Retinal pigment epithelial cell (primary cell): ENCODE data around the gene ARFGAP1.

Experiments used
- DNase-seq: peaks from one replicate; pipeline ENCODE4 v3.0.0-alpha.2; 2010; ENCODE audit warnings: low read depth
- H3K4me3 ChIP-seq: 2 replicates; pipeline ENCODE4 v1.5.1; 2011; ENCODE audit warnings: mild to moderate bottlenecking, low read length, control low read depth, moderate library complexity
- CTCF ChIP-seq: conservative IDR thresholded peaks from 2 replicates; pipeline ENCODE4 v1.5.1; 2011; ENCODE audit warnings: low read depth, low read length, control low read depth, inconsistent platforms

ARFGAP1 gene

GRCh38 chr20:63235399-63235983 lies 37.1 kb upstream of the ARFGAP1 start, which contains the start of gene BIRC7:
BIRC7 (plus strand) TSS chr20:63235905; CDS start chr20:63236097, 192 bp downstream.
- H3K4me3 ChIP-seq, result peak within 1 kb of the TSS; percentile 21
- no peak for TF ChIP-seq CTCF
- DNase-seq, result no peak

- peak overlapping the region; percentile 21 for H3K4me3 ChIP-seq
- no peak for DNase-seq
- TF ChIP-seq CTCF, result no peak
These were observed 36.3 kb upstream of the ARFGAP1 start for GRCh38 chr20:63236116-63236837.

- no peak for DNase-seq
- peak overlapping the region; percentile 4 for H3K4me3 ChIP-seq
- no peak for TF ChIP-seq CTCF
These were observed 34.6 kb upstream of the ARFGAP1 start for GRCh38 chr20:63238031-63238430.

GRCh38 chr20:63238514-63239125 lies 34.0 kb upstream of the ARFGAP1 start:
- no peak for DNase-seq
- H3K4me3 ChIP-seq, result no peak overlapping the region
- no peak for TF ChIP-seq CTCF

GRCh38 chr20:63239431-63239830 lies 33.2 kb upstream of the ARFGAP1 start:
- no peak for DNase-seq
- no peak for TF ChIP-seq CTCF
- H3K4me3 ChIP-seq, result no peak overlapping the region

- no peak overlapping the region for H3K4me3 ChIP-seq
- no peak for TF ChIP-seq CTCF
- no peak for DNase-seq
These were observed 32.6 kb upstream of the ARFGAP1 start for GRCh38 chr20:63240004-63240403.
